Stimulated activated CD8-positive, alpha-beta memory T cell treated with anti-CD3 and anti-CD28 coated beads, Interleukin-15, amount 100 ng/mL, for 48 hours (primary cell): ENCODE data around the gene GFI1.

Experiments used
- DNase-seq, 2 donors: peaks; one replicate each; pipeline ENCODE4 v3.0.0-alpha.2; 2020; ENCODE audit warnings: low read depth in 2 of 2

The GFI1 gene

GRCh38 chr1:92488416-92488815, 1.7 kb upstream of the GFI1 start:
- no peak for DNase-seq

GRCh38 chr1:92487078-92487605, 417 bp upstream of the GFI1 start:
- DNase-seq, result no peak

- DNase-seq, result peak; percentile 90
Measured at GRCh38 chr1:92485381-92486250, 1.1 kb downstream of the GFI1 start.

- DNase-seq, result peak; percentile 74 to 80
Measured at GRCh38 chr1:92484472-92485380, 2.0 kb downstream of the GFI1 start.

- peak; percentile 70 to 73 for DNase-seq
Measured at GRCh38 chr1:92483610-92484471, 2.9 kb downstream of the GFI1 start.

- DNase-seq, result no peak
Measured at GRCh38 chr1:92482665-92483609, 3.8 kb downstream of the GFI1 start.

- DNase-seq, result no peak
Measured at GRCh38 chr1:92481971-92482664, 4.6 kb downstream of the GFI1 start.

GRCh38 chr1:92481599-92481925, 5.2 kb downstream of the GFI1 start:
- no peak for DNase-seq

- DNase-seq, result no peak
Measured at GRCh38 chr1:92480813-92481598, 5.7 kb downstream of the GFI1 start.

GRCh38 chr1:92480200-92480812, 6.4 kb downstream of the GFI1 start:
- no peak for DNase-seq

- DNase-seq, result no peak
Measured at GRCh38 chr1:92479587-92479986, 7.1 kb downstream of the GFI1 start.

GRCh38 chr1:92478393-92478792, 8.3 kb downstream of the GFI1 start:
- DNase-seq, result no peak

GRCh38 chr1:92476071-92476631, 10.6 kb downstream of the GFI1 start:
- peak; percentile 53 to 56 for DNase-seq

- no peak for DNase-seq
Measured at GRCh38 chr1:92475029-92475428, 11.7 kb downstream of the GFI1 start.

- no peak for DNase-seq
Measured at GRCh38 chr1:92473781-92474495, 12.8 kb downstream of the GFI1 start.

- no peak for DNase-seq
Measured at GRCh38 chr1:92470216-92470615, 16.5 kb downstream of the GFI1 start.

GRCh38 chr1:92466683-92467352, 19.9 kb downstream of the GFI1 start:
- no peak for DNase-seq
